ENCODE results near the gene NCAM2. TPM values are rescaled to one million over a fixed set of nuclear protein-coding genes. Genes with fewer than 3 reads are reported as not detected.

The NCAM2 gene
- total and polyA plus RNA-seq, 2 of the 8 experiments (the other 6 are each of a cell fraction or from before 2014, with no cell fraction given): 0.14 to 1.1 TPM

DNA sequence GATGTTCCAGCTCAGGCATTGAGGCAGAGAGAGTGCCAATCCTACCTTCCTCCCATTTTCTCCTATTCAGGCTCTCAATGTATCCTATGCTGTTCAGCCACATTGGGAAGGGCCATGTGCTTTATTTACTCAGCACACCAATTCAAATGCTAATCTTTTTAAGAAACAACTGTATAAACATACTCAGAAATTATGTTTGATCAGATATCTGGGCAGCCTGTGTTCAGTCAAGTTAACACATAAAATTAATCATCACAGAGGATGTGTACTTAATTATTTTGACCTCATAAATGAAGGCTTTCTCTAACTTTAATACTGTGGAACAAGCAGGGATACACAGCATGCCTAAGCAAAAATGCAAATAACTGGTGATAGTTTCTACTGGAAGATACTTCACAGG is 149.8 kb downstream of the NCAM2 start:
- Histone ChIP-seq H2BK15ac (ENCODE audit: low read length) (no peak overlapping the region), H3K36me3 (ENCODE audit: control insufficient read depth in 2 of 4, insufficient read depth in 4 of 4, low read length in 3 of 4) (no peaks in the 10 kb centered on the region), H3K4me2 (ENCODE audit: insufficient read depth in 1 of 2, low read depth in 2 of 2, low read length in 2 of 2) (no peak overlapping the region), H3K23me2 (ENCODE audit: low read depth, low read length) (no peaks in the 10 kb centered on the region), H3K9me3 (ENCODE audit: insufficient read depth in 2 of 2, low read depth in 1 of 2, low read length in 1 of 2) (no peaks in the 10 kb centered on the region), H3K23ac (ENCODE audit: insufficient read length) (no peak overlapping the region), H3K4me1 (replicated peaks in 1 of 4; ENCODE audit: control insufficient read depth in 3 of 4, insufficient read depth in 4 of 4, low read length in 3 of 4) (no peaks in the 10 kb centered on the region), H3K4me3 (ENCODE audit: extremely low read depth in 1 of 4, insufficient read depth in 2 of 4, low read depth in 3 of 4, low read length in 4 of 4) (no peak overlapping the region), H3K14ac (ENCODE audit: insufficient read length) (no peak overlapping the region), H3K18ac (ENCODE audit: extremely low read depth, low read length) (no peak overlapping the region), H4K91ac (replicated peaks; ENCODE audit: insufficient read length, low read length) (no peak overlapping the region), H3K27ac (ENCODE audit: low read depth, low read length) (no peak overlapping the region), H3K9ac (replicated peaks in 1 of 4; ENCODE audit: extremely low read depth in 1 of 4, low read depth in 3 of 4, low read length in 3 of 4) (no peak overlapping the region), H3K79me2 (ENCODE audit: control insufficient read depth in 1 of 2, insufficient read depth in 2 of 2, low read length in 2 of 2) (no peaks in the 10 kb centered on the region), H2BK5ac (ENCODE audit: low read depth, low read length) (no peak overlapping the region), H2BK20ac (ENCODE audit: low read length) (no peak overlapping the region), H2AFZ (ENCODE audit: low read length) (no peak overlapping the region), H2BK120ac (replicated peaks; ENCODE audit: low read depth, low read length) (no peak overlapping the region), H4K20me1 (replicated peaks in 1 of 2; ENCODE audit: control insufficient read depth in 1 of 2, insufficient read depth in 2 of 2, low read length in 2 of 2) (no peaks in the 10 kb centered on the region), H4K8ac (ENCODE audit: extremely low read depth, insufficient read depth, low read length) (no peak overlapping the region), H2BK12ac (ENCODE audit: low read depth, low read length) (no peak overlapping the region), H3K56ac (replicated peaks; ENCODE audit: insufficient read length, low read depth, low read length) (no peak overlapping the region), H3K27me3 (replicated peaks in 1 of 4; ENCODE audit: control insufficient read depth in 3 of 4, extremely low read depth in 1 of 4, insufficient read depth in 3 of 4, low read length in 3 of 4) (no peaks in the 10 kb centered on the region), H3K79me1 (ENCODE audit: low read depth, low read length) (no peaks in the 10 kb centered on the region), H4K5ac (ENCODE audit: insufficient read length, low read depth, low read length) (no peak overlapping the region), H3K4ac (replicated peaks; ENCODE audit: insufficient read length, low read depth, low read length) (no peak overlapping the region), H2AK5ac (ENCODE audit: low read depth, low read length) (no peak overlapping the region)
- no peak for DNase-seq (ENCODE audit: low read depth in 1 of 2, low spot score in 2 of 2)
- ChIA-PET POLR2A (ENCODE audit: partially characterized antibody) (no interaction called here), CTCF (ENCODE audit: partially characterized antibody) (interaction anchor here (0.5 kb wide), 1 partner anchor 100 kb away, joined by 3 read pairs; no protein-coding TSS in a partner anchor)
- FAIRE-seq: no peak
- TF ChIP-seq CTBP2 (IDR thresholded peaks at IDR 0.05; ENCODE audit: borderline replicate concordance, insufficient read depth, insufficient read length, low read length) (no peak), MAX (IDR thresholded peaks at IDR 0.05) (no peak), USF2 (IDR thresholded peaks at IDR 0.05; ENCODE audit: low read length) (no peak), E2F6 (IDR thresholded peaks at IDR 0.05) (no peak), PHF8 (conservative IDR thresholded peaks at IDR 0.05; ENCODE audit: low read depth, low read length) (no peak), EZH2 (IDR thresholded peaks at IDR 0.05; ENCODE audit: low read depth, low read length, severe bottlenecking) (no peak), TAF7 (optimal IDR thresholded peaks at IDR 0.05; ENCODE audit: borderline replicate concordance, low read depth, low read length) (no peak), BACH1 (IDR thresholded peaks at IDR 0.05; ENCODE audit: low read length) (no peak), TBP (IDR thresholded peaks at IDR 0.05; ENCODE audit: low read depth, low read length) (no peak), SP2 (IDR thresholded peaks at IDR 0.05; ENCODE audit: low read length) (no peak)
